LoVo (cell line): ENCODE measurements around the gene ACADS.
A peak's percentile ranks its signal among the peaks of the same experiment; 100 is the strongest.

Experiments
- DNase-seq: peaks from one replicate; pipeline ENCODE4 v3.0.0-alpha.2; 2016; ENCODE audit warnings: low spot score

ACADS gene

GRCh38 chr12:120725659-120726509 is at the start of gene ACADS:
Gene ACADS (plus strand): TSS chr12:120725826. CDS start chr12:120725886, 60 bp downstream.
- DNase-seq: peak; percentile 97

DNA sequence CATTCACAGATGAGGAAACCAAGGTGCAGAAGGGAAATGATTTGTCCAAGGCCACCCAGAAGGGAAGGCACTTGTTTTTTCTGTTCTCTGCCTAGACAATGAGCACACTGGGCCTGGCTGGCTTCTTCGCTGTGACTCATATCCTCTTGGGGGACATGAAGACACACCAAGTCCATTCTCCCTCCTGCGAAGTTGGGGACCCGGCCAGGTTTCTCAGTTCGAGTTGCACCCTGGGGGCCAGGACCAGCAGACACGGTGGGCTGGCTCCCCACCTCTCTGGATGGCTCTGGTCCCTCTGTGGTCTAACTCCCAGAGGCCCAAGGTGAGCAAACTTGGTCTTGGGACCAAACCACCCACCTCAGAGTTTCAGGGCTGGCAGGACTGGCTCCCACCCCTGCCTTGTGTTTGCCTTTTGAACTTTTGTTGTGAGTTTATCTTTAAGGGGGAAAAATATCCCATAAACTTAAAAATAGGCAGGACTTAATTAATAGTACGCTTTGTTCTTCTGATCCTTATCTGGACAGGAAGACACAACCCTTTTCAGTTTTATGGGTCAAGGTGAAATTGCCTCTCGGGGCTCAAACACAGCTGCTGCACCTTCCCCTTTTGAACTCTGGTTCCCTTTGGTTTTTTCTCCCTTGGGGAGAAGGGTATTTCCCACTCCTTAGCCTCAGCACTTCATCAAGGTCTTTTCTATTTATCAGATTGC is 47.7 kb upstream of the ACADS start:
- DNase-seq: peak; percentile 86

DNA sequence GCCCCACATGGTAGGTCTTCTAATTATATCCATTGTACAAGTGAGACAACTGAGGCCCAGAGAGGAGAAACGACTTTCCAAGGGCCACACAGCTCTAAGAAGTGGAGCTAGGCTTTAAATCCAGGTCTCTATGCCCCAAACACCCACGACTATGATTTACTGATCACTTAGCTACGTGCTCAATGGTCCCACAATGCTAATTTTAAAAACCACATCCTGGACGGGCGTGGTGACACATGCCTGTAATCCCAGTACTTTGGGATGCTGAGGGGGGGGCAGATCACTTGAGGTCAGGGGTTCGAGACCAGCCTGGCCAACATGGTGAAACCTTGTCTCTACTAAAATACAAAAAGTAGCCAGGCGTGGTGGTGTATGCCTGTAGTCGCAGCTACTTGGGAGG is 47.1 kb upstream of the ACADS start:
- DNase-seq: no peak

DNA sequence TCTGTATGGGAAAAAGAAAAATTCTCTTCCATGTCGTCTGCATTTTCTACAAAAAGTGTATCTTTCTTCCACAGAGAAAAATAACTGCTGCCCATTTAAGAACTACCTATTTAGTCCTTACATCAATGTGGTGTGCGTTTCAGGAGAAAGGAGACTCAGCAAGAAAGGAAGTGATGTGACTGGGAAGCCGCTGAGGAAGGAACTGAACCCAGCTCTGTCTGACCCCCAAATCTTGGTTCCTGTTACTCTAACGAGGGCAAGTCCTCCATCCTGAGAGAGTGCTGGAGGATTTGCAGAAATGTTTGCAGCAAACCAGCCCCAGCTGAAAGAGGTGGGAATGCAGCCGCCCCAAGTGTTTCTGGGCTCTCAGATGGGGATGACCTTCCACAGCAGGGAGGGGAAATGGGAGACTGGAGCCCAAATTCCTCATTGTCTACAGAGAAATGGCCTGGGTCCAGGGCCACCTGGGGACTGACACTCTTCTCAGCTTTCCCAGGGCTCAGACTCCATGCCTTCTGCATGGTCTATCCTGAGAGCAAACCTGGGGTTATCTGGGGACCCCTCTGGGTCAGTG is 45.4 kb upstream of the ACADS start:
- no peak for DNase-seq

DNA sequence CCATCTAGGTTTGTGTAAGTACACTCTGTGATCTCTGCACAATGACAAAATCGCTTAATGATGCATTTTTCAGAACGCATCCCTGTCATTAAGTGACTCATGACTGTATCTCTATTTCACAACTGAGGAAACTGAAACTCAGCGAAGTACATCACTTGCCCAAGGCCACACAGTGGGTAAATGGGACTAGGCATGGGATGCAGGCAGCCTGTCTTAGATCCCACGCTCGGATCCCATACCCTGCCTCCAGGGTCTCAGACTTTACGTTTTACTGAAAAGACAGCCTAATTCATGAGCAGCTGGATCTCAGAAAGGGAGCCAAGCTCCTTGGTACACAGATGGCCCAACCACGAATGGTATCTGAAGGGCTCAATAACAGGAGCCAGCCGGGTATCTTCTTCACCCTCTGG is 41.1 kb upstream of the ACADS start:
- DNase-seq: no peak

GRCh38 chr12:120685522-120685921 is 40.1 kb upstream of the ACADS start:
- no peak for DNase-seq

DNA sequence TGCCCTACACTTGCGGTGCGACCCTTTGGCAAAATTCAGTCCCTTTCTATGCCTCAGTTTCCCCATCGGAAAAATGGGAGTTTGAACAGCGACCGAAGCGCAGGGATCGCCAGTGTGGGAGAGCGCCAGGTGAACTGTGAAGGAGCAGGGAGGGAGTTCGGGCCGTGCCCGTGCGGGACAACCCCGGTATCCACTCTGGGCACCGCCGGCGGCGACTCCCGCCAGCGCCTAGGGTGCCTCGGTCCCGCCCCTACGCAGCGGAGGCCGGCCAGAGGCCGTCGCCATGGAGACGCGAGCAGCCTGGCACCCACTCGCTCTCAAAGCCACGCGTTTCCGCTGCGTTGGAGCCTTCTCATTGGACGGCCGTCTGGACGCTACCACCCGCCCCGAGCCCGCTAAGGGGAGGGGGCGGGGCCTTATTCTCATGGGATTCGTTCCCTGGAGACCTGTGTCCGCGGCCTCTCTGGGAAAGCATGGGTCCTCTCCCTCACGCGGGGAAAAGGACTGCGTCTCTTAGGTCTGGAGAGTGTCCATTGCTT is 39.4 kb upstream of the ACADS start:
- peak; percentile 100 for DNase-seq

- peak; percentile 100 for DNase-seq
These were observed 38.7 kb upstream of the ACADS start, which contains the start of gene MLEC for GRCh38 chr12:120686690-120687577. Gene MLEC (plus strand): TSS chr12:120687149. CDS start chr12:120687297, 148 bp downstream.

- DNase-seq: no peak
These were observed 37.9 kb upstream of the ACADS start for GRCh38 chr12:120687578-120688289.

DNA sequence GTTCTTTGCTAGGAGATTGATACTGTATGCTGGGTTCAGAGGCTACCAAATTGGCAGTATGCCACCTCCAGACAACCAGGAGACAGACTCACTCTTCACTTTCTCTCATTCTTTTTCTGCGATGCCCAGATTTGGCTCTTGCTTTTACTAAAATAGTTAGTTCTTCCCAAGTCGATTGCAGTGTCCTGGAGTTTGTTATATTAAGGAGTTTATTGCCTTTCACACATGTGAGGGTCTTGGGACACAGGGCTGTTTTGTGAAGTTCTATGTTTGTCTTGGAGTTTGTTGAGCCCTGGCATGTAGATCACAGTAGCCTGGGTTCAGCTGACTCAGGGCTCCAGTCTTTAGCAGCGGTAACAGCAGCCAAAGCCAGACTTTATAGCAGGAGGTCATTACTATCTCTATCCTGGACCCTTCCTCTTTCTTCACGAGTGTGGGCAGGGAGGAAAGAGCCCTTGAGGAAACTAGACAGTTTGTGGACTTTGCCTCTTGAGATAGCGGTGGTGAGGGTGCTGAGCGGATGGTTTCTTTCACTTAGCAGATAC is 37.0 kb upstream of the ACADS start:
- DNase-seq: peak; percentile 41

DNA sequence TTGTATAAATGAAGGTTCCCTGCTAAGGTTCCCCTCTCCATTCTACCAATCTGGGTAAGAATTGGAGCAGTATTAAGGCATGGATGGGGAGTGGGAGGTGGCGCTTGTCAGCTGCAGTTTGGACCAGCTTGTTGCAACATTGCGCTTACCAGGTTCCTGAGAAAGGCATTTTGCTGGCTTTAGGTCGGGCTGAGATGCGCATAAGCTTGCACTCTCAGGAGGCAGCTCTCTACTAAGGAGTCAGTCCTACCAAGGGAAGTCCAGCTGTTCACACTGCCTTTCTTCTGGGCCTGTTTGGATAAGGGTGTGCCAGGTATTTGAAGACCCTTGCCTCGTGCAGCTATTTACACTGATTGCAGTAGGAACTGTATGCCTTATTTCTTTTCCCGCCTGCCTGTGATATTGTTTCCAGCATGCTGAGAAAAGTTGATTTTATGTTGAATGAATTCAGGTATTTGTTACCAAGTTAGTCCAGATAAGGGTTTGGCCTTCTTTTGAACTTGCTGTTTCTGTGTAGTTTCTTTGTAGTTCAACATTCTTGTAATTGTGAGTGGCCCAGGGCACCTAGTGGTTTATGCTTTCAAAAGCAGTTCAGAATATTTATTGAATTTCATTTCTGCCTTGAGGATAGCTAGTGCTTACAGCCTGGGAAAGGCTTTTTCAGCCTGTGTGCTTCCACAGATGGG is 36.1 kb upstream of the ACADS start:
- DNase-seq: no peak

DNA sequence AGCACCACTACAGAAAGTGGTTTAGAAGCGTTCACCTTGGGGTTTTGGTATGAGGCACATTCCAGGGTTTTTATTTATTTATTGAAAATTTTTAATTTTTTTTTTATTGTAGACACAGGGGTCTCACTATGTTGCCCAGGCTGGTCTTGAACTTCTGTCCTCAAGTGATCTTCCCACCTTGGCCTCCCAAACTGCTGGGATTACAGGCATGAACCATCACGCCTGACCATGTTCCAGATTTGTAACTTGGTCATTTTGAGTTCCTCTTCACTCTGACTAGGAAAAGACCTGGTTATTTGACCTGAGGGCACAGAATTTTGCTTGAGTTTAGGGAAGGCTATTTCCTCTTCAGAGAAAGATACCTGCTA is 35.6 kb upstream of the ACADS start:
- no peak for DNase-seq

DNA sequence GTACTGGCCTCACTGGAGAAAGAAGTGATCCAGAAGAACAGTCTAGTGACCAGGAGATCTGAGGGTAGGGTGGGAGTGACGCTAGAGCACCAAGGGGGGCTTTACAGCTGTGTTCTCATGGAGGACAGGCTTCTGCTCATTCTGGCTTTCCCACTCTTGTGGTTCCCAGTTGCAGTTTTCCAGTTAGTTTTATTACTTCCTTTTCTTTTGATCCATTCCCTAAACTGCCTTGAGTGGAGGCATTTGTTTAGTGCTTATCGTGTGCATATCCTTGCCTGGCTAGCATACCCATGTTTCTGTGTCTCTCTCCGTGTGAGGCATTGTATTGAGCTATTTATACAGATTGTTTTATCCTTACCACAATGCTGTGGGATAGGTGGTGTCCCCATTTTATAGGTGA is 34.6 kb upstream of the ACADS start:
- no peak for DNase-seq

GRCh38 chr12:120692524-120693033 is 33.0 kb upstream of the ACADS start:
- DNase-seq: no peak

DNA sequence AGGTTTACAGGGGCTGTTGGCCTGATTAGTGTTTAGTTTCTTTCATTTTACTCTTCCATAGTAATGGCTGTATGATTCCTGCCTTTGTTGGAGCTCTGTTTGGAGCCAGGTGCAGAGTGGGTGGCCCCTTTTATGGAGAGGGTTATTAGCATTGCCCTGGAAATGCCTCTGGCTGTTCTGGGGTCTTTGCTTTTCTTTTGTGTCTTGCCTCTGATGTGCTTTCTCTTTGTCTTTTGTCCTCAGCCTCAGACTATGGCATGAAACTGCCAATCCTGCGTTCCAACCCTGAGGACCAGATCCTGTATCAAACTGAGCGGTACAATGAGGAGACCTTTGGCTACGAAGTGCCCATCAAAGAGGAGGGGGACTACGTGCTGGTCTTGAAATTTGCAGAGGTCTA is 31.8 kb upstream of the ACADS start:
- DNase-seq: no peak

- DNase-seq: no peak
These were observed 29.0 kb upstream of the ACADS start for GRCh38 chr12:120696626-120697025.

DNA sequence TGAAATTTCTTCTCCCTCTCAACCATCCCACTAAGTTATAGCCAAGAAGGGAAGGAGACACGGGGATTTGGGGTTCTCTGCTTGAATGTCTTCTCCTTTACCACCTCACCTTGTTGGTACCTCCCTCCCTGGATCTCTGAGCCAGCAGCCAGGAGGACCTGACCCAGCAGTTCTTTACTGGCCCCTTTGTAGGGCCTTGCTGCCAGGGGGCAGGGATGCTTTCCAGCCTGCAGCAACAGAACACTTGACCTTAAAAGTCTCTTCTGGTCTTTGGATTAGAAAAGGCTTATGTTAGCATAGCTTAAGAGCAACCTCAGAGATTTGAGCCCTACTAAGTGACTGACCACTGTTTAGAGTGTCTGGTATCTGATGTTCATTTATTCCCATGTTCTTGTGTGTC is 28.3 kb upstream of the ACADS start:
- no peak for DNase-seq

DNA sequence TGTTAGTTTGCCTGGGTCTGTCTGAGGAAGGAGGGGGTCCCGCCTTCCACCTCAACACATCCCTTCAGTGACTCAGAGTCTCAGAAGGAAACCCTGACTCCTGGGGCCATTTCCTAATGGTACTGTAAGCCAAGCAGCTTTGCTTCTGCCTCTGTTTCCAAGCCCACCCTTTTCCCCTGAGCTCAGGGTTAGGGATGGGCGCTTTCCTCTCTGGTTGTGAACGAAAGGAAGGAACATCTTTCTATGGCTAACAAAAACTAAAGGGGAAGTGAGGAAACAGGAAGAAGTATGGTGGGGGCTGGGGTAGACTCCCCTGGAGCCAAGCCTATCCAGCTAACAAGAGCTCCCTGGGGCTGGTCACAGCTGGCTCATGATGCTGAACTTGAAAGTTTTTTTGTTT is 27.0 kb upstream of the ACADS start:
- no peak for DNase-seq

- no peak for DNase-seq
These were observed 26.1 kb upstream of the ACADS start for GRCh38 chr12:120699553-120699952.

DNA sequence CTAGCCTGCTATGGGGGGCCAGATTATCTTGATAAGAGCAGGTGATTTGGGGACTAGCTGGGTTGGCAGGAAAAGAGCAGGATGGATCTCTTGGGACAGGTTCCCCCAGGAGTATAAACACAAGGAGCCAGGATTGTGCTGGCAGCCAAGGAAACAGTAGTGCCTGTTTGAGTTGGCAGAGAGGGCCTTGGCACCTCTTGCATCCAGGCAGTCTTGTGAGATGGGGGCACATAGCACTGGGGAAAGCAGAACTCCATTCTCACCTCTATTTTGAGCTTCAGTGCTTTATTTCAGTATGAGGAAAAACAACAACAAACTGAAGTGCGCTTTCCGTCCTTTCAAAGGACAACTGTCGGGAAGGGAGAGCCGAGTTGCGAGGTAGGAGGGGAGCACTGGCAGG is 24.7 kb upstream of the ACADS start:
- no peak for DNase-seq
